Uterus (tissue), 4 donors: Measurements from ENCODE around the gene AUP1. TPM values are rescaled to one million over a fixed set of nuclear protein-coding genes. Genes with fewer than 3 reads are reported as not detected.
"Not testable (repeated sequence)": the region's sequence is repeated elsewhere in the genome, so short reads cannot be mapped to it uniquely, and the experiment has no call there.

Source experiments
- DNase-seq, 2 donors: peaks; one replicate each; pipeline ENCODE4 v3.0.0-alpha.2; 2019 to 2020
- H3K27ac ChIP-seq, 2 donors: fragments of 200-600 bp; sonication (generic); 1 replicate in 1 of 2; 2 replicates in 1 of 2; pipeline ENCODE4 v1.5.1; 2016 to 2018
- H3K27me3 ChIP-seq, 2 donors: fragments of 200-600 bp; sonication (generic); one replicate each; pipeline ENCODE4 v1.5.1; 2018 to 2019; ENCODE audit warnings: control low read depth in 1 of 2
- H3K36me3 ChIP-seq, 2 donors: fragments of 200-600 bp; sonication (generic); one replicate each; pipeline ENCODE4 v1.5.1; 2019; ENCODE audit warnings: control low read depth in 1 of 2
- H3K4me1 ChIP-seq, 2 donors: fragments of 200-600 bp; sonication (generic); one replicate each; pipeline ENCODE4 v1.5.1; 2018 to 2019; ENCODE audit warnings: control low read depth in 1 of 2
- H3K4me3 ChIP-seq, 2 donors: fragments of 200-600 bp; sonication (generic); 1 replicate in 1 of 2; 2 replicates in 1 of 2; pipeline ENCODE4 v1.5.1; 2018 to 2019; ENCODE audit warnings: mild to moderate bottlenecking in 1 of 2
- H3K9me3 ChIP-seq, 2 donors: fragments of 200-600 bp; sonication (generic); one replicate each; pipeline ENCODE4 v1.5.1; 2019; ENCODE audit warnings: control low read depth in 1 of 2
- POLR2A ChIP-seq, 2 donors: fragments of 450-650 bp; IDR thresholded peaks; one replicate each; pipeline ENCODE4 v1.6.1; 2016; ENCODE audit warnings: antibody characterized with exemption in 2 of 2, mild to moderate bottlenecking in 1 of 2, moderate library complexity in 1 of 2
- intact Hi-C: fragments of 100-400 bp; cut with DNase I; formaldehyde crosslinking; loops from one replicate; pipeline ENCODE4 v1.15.1; 2023; ENCODE audit warnings: low total_unique reads
- total RNA-seq, 4 donors: library from RNA; depleted of rRNA in 3 of 4; stranded (reverse); fragments of >200 nt in 3 of 4; gene quantifications; one replicate each; pipeline versions ENCODE4 v1.1.0 to v1.2.4, GENCODE V29; 2014 to 2023
- TF ChIP-seq, protein P1 (sequence below), 4 experiments: fragments of 200-600 bp in 2 of 4; fragments of 450-650 bp in 2 of 4; sonication (generic) in 2 of 4; IDR thresholded peaks; one replicate each; pipeline ENCODE4 v1.5.1; 2016 to 2019; ENCODE audit warnings: antibody characterized with exemption in 4 of 4, mild to moderate bottlenecking in 2 of 4, moderate library complexity in 1 of 4
- donor health status: DM: yes; HTN: yes; CAD: no.

Gene AUP1
- total RNA-seq, 4 donors from 2014 or later: 62.8 to 87.0 (median 70.7) TPM

DNA sequence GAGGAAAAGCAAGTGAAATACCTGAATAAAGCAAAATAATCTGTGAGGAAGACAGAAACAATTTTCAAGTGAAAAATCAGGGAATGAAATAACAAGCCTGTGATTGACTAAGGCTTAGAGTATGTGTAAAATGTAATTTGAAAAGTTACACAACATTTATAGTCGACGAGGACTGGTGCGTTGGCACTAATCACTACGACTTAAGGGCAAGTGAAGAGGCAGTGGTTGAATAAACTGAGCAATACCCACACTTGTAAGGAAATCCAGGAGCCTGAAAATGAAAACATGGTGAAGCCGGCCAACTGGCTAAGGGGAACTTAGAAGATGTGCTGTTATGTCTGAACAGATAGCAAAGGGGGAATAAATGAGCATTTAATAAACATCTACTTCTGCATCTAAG is 38.4 kb upstream of the AUP1 start:
- no peaks in the 10 kb centered on the region for H3K9me3 ChIP-seq
- no peaks in the 10 kb centered on the region for H3K27me3 ChIP-seq
- no peak overlapping the region for H3K4me3 ChIP-seq
- DNase-seq: no peak
- intact Hi-C loops: no loop called here
- H3K36me3 ChIP-seq: no peaks in the 10 kb centered on the region
- no peaks in the 10 kb centered on the region for H3K4me1 ChIP-seq
- no peak overlapping the region for H3K27ac ChIP-seq
- TF ChIP-seq POLR2A (IDR thresholded peaks at IDR 0.05): no peak
- TF ChIP-seq, protein P1, sequence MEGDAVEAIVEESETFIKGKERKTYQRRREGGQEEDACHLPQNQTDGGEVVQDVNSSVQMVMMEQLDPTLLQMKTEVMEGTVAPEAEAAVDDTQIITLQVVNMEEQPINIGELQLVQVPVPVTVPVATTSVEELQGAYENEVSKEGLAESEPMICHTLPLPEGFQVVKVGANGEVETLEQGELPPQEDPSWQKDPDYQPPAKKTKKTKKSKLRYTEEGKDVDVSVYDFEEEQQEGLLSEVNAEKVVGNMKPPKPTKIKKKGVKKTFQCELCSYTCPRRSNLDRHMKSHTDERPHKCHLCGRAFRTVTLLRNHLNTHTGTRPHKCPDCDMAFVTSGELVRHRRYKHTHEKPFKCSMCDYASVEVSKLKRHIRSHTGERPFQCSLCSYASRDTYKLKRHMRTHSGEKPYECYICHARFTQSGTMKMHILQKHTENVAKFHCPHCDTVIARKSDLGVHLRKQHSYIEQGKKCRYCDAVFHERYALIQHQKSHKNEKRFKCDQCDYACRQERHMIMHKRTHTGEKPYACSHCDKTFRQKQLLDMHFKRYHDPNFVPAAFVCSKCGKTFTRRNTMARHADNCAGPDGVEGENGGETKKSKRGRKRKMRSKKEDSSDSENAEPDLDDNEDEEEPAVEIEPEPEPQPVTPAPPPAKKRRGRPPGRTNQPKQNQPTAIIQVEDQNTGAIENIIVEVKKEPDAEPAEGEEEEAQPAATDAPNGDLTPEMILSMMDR (IDR thresholded peaks at IDR 0.05): no peak

DNA sequence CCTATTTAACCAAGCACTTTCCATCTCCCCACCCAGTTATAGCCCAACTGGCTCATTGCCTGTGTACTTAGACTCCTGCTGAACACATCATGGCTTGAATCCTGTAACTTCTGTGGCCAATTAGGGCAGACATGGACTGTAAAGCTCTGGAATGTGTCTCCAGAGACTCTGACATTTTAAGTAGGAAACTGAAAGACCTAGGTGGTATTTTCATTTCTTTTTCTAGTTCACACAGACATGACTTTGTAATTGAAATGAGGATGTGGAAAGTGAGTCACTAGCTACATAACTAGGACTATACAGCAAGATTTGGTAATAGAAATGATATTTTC is 37.2 kb upstream of the AUP1 start:
- no peaks in the 10 kb centered on the region for H3K9me3 ChIP-seq
- H3K36me3 ChIP-seq: no peaks in the 10 kb centered on the region
- TF ChIP-seq, protein P1 (IDR thresholded peaks at IDR 0.05): no peak
- no peak for TF ChIP-seq POLR2A (IDR thresholded peaks at IDR 0.05)
- no peak overlapping the region for H3K27ac ChIP-seq
- no peaks in the 10 kb centered on the region for H3K4me1 ChIP-seq
- H3K4me3 ChIP-seq: no peak overlapping the region
- no peak for DNase-seq
- H3K27me3 ChIP-seq: no peaks in the 10 kb centered on the region
- intact Hi-C loops: no loop called here

DNA sequence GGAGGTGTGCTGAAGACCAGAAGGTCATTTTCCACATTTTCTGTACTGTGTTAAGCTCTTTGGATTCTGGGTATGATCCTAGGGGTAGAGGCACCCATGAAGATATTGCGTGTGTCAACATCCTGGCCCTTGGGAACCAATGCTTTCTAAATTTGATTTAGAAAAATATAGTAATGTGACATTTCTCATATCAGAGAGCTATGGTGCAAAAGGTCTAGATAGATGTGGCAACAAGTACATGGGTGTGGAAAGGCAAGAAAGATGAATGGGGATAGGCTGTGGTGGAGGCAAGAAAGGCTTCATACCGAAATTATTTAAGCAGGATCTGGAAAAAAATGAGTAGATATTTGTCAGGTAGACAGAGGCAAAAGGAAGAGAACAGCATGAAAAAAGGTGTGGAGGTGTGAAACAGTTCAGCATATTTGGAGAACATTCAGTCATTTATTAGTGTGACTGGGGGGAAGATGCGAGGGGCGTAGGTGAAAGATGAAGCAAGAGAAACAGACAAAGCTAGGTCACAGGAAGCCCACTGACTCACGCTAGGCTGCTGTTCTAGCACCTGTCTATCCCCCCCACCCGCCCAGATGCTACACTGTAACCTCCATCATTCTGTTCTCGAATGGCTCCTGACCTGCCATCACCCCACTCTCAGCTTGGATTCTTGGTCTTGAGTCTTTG is 36.7 kb upstream of the AUP1 start:
- no peak for DNase-seq
- Histone ChIP-seq H3K4me3 (no peak overlapping the region), H3K9me3 (no peaks in the 10 kb centered on the region), H3K27ac (no peak overlapping the region), H3K4me1 (no peaks in the 10 kb centered on the region), H3K36me3 (no peaks in the 10 kb centered on the region), H3K27me3 (no peaks in the 10 kb centered on the region)
- intact Hi-C loops: no loop called here
- TF ChIP-seq, protein P1 (IDR thresholded peaks at IDR 0.05): no peak
- TF ChIP-seq POLR2A (IDR thresholded peaks at IDR 0.05): no peak

DNA sequence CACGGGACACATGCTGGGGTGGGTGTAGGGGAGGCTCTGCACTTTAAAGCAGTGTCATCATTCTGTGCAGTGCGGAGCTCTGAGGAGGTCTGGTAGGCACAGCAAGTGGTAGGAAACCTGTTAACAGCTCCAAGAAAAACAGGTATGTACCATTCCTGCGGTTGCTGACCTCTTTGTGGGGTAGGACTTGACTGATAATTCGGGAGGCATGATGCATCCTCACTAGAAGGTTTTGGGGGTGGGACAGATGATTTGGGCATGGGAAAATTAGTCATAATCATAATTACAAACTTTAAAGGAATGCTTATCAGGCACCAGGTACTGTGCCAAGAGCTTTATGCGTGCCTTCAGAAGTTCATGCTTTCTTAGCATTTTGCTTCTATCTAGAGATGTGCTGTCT is 34.7 kb upstream of the AUP1 start:
- DNase-seq: no peak
- no peak overlapping the region for H3K27ac ChIP-seq
- no peaks in the 10 kb centered on the region for H3K9me3 ChIP-seq
- H3K4me3 ChIP-seq: no peak overlapping the region
- no peak for TF ChIP-seq POLR2A (IDR thresholded peaks at IDR 0.05)
- TF ChIP-seq, protein P1 (IDR thresholded peaks at IDR 0.05): no peak
- H3K36me3 ChIP-seq: no peaks in the 10 kb centered on the region
- no peaks in the 10 kb centered on the region for H3K27me3 ChIP-seq
- intact Hi-C loops: no loop called here
- H3K4me1 ChIP-seq: no peaks in the 10 kb centered on the region

DNA sequence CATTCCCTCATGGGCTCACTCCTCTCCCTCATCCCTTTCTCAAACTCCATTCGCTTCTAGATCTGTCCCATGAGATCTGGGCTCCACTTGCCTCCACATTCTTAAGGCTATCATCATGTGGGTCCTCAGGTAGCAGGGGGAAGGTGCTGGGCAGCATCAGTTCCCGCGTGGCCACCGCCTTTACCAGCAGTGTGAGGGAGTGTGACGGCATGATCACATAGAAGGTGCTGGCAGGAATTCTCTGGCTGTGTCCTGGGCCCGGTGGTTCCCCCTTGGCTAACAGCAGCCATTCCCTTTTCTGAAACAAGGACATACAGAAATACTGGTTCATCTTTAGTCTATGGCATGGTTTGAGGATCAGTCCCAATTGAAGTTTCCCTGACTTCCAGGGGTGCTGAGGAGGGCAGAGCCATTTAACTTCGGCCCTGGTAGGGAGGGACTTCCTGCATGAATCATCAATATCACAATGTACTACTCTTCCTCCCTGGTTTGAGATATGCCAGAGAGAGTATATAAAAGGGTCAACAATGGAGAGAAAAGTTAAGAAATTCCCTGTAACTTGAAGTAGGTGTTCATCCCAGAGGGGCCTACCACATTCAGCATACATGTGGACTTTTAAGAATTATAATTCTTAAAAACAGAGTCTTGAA is 32.7 kb upstream of the AUP1 start:
- intact Hi-C loops: no loop called here
- Histone ChIP-seq H3K36me3 (no peaks in the 10 kb centered on the region), H3K4me3 (no peak overlapping the region), H3K27me3 (no peaks in the 10 kb centered on the region), H3K9me3 (no peaks in the 10 kb centered on the region), H3K4me1 (no peaks in the 10 kb centered on the region), H3K27ac (no peak overlapping the region)
- DNase-seq: no peak
- TF ChIP-seq POLR2A (IDR thresholded peaks at IDR 0.05): no peak
- TF ChIP-seq, protein P1 (IDR thresholded peaks at IDR 0.05): no peak

DNA sequence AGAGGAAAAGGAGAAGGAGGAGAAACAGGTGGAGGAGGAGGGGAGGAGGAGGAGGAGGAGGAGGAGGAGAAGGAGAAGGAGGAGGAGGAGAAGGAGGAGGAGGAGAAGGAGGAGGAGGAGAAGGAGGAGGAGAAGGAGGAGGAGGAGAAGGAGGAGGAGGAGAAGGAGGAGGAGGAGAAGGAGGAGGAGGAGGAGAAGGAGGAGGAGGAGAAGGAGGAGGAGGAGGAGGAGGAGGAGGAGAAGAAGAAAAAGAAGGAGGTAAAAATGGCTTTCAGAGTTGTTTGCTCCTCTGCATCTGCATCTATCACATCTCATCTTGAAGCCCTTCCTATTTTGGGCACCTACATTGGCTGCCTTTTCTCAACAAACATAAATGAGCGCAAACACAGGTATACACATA is 31.5 kb upstream of the AUP1 start:
- H3K27ac ChIP-seq, H3K27me3 ChIP-seq, H3K36me3 ChIP-seq, H3K4me3 ChIP-seq, H3K9me3 ChIP-seq, intact Hi-C loops, DNase-seq, H3K4me1 ChIP-seq: not testable (repeated sequence)
